Neutrophil (primary cell): ENCODE data around the gene RPN2.

ENCODE experiments used
- H3K27ac ChIP-seq: fragments of 200-600 bp; sonication (generic); 2 replicates; pipeline ENCODE4 v1.5.1; 2016; ENCODE audit warnings: mild to moderate bottlenecking, moderate library complexity
- H3K27me3 ChIP-seq: fragments of 200-600 bp; sonication (generic); 2 replicates; pipeline ENCODE4 v1.6.0; 2016; ENCODE audit warnings: mild to moderate bottlenecking
- H3K36me3 ChIP-seq: fragments of 200-600 bp; sonication (generic); 2 replicates; pipeline ENCODE4 v1.5.1; 2017
- H3K4me1 ChIP-seq, 2 experiments: fragments of 200-600 bp in 1 of 2; sonication (generic) in 1 of 2; 1 replicate in 1 of 2; 2 replicates in 1 of 2; pipeline versions ENCODE4 v1.5.1 to v1.6.1; 2013 to 2016; ENCODE audit warnings: low read depth in 1 of 2, low read length in 1 of 2, mild to moderate bottlenecking in 1 of 2, moderate library complexity in 1 of 2; ENCODE audit not compliant: control insufficient read depth in 1 of 2, insufficient read depth in 1 of 2
- H3K4me3 ChIP-seq, 2 experiments: fragments of 200-600 bp in 1 of 2; sonication (generic) in 1 of 2; 1 replicate in 1 of 2; 2 replicates in 1 of 2; pipeline ENCODE4 v1.5.1; 2013 to 2016; ENCODE audit warnings: low read depth in 1 of 2, low read length in 1 of 2, mild to moderate bottlenecking in 1 of 2, moderate library complexity in 1 of 2
- H3K9me3 ChIP-seq: fragments of 200-600 bp; sonication (generic); 2 replicates; pipeline ENCODE4 v1.5.1; 2016
- TF ChIP-seq, protein P1 (sequence below): fragments of 200-600 bp; sonication (generic); IDR thresholded peaks from 2 replicates; pipeline ENCODE4 v1.5.1; 2016; ENCODE audit warnings: antibody characterized with exemption

RPN2 gene

DNA sequence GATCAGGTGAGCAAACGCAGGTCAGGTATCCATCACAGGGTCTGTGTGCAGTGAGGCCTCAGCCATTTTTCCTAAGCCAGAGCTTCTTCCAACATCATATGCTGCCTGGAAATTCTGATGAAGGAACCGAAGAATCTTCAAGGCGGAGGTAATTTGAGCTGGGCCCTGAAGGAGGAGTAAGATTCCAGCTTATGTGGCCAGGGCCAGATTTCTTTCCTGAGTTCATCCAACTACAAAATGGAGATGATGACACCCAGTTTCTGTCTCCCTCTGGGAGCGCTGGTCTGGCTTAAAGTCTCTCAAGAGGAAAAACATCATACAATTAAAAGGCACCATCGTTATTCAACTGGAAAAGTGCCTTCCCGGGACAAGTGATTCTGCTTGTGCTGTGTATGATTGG lies 103.4 kb downstream of the RPN2 start:
- Histone ChIP-seq H3K27ac (no peak overlapping the region), H3K9me3 (no peaks in the 10 kb centered on the region), H3K4me3 (no peak overlapping the region), H3K36me3 (no peaks in the 10 kb centered on the region), H3K27me3 (no peaks in the 10 kb centered on the region), H3K4me1 (no peaks in the 10 kb centered on the region)
- TF ChIP-seq, protein P1, sequence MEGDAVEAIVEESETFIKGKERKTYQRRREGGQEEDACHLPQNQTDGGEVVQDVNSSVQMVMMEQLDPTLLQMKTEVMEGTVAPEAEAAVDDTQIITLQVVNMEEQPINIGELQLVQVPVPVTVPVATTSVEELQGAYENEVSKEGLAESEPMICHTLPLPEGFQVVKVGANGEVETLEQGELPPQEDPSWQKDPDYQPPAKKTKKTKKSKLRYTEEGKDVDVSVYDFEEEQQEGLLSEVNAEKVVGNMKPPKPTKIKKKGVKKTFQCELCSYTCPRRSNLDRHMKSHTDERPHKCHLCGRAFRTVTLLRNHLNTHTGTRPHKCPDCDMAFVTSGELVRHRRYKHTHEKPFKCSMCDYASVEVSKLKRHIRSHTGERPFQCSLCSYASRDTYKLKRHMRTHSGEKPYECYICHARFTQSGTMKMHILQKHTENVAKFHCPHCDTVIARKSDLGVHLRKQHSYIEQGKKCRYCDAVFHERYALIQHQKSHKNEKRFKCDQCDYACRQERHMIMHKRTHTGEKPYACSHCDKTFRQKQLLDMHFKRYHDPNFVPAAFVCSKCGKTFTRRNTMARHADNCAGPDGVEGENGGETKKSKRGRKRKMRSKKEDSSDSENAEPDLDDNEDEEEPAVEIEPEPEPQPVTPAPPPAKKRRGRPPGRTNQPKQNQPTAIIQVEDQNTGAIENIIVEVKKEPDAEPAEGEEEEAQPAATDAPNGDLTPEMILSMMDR, result no peak

DNA sequence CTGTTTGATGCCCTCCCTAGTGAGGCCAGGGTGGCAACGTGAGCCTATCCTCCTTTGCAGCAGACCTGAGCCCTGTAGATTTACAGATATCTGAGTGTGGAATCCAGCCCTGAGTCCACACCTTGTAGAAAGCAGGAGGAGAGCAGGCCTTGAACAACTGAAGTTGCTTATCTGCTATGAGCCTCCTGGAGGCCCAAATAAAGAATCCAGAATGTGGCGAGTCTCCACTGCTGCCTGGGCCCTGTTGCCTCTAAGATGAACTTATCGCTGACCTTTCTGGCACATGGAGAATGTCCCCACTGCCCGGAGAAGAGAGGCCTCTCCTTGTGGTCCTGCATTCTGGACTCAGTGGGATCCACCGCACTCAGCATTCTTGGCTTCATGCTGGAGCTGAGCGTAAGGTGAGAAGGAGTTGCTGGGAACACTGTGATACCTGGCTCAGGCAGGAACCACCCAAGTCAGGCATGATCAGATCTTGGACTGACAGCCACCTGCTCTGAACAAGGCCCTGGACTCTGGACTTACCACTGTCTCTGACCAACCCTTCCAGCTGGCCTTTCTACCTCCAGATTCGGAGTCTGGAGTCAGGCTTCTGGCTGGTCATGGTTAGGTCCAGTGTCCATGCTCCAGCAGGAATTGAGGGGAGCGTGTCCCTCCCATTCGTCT lies 104.5 kb downstream of the RPN2 start:
- Histone ChIP-seq H3K36me3 (no peaks in the 10 kb centered on the region), H3K27ac (no peak overlapping the region), H3K4me1 (peaks cover 1 to 2% of the 10 kb centered on the region in 2 experiments), H3K4me3 (no peak overlapping the region), H3K27me3 (no peaks in the 10 kb centered on the region), H3K9me3 (no peaks in the 10 kb centered on the region)
- TF ChIP-seq, protein P1, result no peak

DNA sequence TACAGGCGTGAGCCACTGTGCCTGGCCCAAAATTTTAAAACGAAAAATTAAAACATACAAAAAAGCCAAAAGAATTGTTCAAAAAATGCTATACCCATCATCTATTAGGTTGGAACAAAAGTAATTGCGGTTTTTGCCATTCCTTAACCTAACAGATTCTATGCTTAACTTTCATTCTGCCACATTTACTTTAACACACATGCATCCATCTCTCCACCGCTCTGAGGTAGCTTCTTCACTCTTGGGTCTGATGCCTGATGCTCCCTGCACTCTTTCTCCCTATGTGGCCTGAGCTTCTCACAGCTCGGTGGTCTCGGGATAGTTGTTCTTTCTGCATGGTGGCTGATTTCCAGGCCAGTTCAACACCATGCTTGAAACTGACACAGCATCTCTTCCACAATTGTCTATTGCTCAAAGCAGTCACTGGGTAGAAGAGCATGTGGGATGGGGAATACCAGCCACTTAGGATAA lies 105.6 kb downstream of the RPN2 start:
- Histone ChIP-seq H3K36me3 (no peaks in the 10 kb centered on the region), H3K4me3 (no peak overlapping the region), H3K27me3 (no peaks in the 10 kb centered on the region), H3K9me3 (no peaks in the 10 kb centered on the region), H3K4me1 (peaks cover 3 to 5% of the 10 kb centered on the region in 2 experiments), H3K27ac (no peak overlapping the region)
- TF ChIP-seq, protein P1, result no peak

DNA sequence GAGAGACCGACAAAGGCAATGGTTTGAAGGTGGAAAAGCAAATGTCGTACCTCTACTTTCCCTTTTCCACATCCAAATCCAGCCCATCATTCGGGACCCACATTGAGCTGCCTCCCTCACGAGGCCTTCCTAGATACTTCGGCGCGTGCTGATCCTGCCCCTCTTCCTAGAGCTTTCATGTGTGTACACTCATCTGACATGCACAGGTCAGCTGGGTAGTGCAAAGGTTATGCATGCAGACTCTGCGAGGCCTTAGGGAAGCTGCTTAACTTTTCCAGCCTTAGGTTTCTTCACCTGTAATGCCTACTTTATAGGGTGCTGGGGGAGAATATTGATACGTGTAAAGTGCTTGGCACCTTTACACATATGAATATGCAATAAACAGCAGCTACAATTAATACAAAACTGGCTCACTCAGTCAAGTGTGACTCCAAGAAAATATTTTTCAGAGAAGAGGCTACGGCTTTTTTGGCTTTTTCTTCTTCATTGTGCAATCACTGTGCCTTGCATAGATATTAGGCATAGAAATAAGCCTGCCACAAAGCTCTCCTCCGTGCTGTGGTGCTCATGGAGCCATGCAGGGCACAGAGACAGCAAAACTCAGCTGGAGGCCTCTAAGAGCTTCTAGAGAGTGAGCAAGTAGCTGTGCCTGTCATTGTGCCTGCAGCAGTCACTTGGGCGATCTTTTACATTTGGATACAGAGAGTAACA lies 106.7 kb downstream of the RPN2 start:
- TF ChIP-seq, protein P1, result no peak

DNA sequence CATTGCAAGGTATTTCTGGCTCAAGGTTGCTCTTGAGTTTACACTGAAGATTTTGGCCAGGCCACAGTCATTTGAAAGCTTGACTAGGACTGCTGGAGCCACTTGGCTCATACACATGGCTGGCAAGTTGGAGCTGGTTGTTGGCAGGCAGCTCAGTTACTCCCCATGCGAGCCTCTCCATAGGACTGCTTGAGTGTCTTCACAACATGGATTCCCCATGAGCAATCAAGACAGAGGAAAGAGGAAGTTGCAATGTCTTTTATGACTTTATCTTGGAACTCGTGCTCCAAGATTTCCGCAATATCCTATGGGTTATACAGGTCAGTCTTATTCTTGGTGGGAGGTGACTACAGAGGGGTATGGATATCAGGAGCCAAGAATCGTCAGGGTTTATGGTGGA lies 109.0 kb downstream of the RPN2 start:
- no peaks in the 10 kb centered on the region for H3K36me3 ChIP-seq
- TF ChIP-seq, protein P1, result no peak
- no peaks in the 10 kb centered on the region for H3K9me3 ChIP-seq
- peaks cover 14 to 19% of the 10 kb centered on the region in 2 experiments for H3K4me1 ChIP-seq
- no peak overlapping the region for H3K4me3 ChIP-seq
- no peak overlapping the region for H3K27ac ChIP-seq
- H3K27me3 ChIP-seq, result no peaks in the 10 kb centered on the region

More for the DNA sequence above, 106.7 kb downstream of the RPN2 start:
- H3K36me3 ChIP-seq, result no peaks in the 10 kb centered on the region
- no peaks in the 10 kb centered on the region for H3K9me3 ChIP-seq
- no peak overlapping the region for H3K27ac ChIP-seq
- H3K4me3 ChIP-seq, result no peak overlapping the region
- H3K27me3 ChIP-seq, result no peaks in the 10 kb centered on the region
- peaks cover 14 to 16% of the 10 kb centered on the region in 2 experiments for H3K4me1 ChIP-seq
